ENCODE data around the gene DUXB. TPM values are rescaled to one million over a fixed set of nuclear protein-coding genes. Genes with fewer than 3 reads are reported as not detected.

The DUXB gene
- total RNA-seq, 1 donor from 2014 or later = not detected

- no peak for DNase-seq
- Mint-ChIP-seq H3K27ac (peak overlapping the region; percentile 97), H3K9me3 (no peaks in the 10 kb centered on the region), H3K36me3 (ENCODE audit: low read depth) (peaks cover 56% of the 10 kb centered on the region), H3K27me3 (no peaks in the 10 kb centered on the region), H3K4me1 (peaks cover 41% of the 10 kb centered on the region), H3K4me3 (peak overlapping the region; percentile 89)
- intact Hi-C loops (cut with micrococcal nuclease) = loop anchor here (1.0 to 5.0 kb wide), 10 partner anchors 24 to 1544 kb away; partner anchors contain the start of genes ADAT1, GABARAPL2, MON1B and PSMD7
Measured at GRCh38 chr16:75647112-75647491, 54.2 kb downstream of the DUXB start.

DNA sequence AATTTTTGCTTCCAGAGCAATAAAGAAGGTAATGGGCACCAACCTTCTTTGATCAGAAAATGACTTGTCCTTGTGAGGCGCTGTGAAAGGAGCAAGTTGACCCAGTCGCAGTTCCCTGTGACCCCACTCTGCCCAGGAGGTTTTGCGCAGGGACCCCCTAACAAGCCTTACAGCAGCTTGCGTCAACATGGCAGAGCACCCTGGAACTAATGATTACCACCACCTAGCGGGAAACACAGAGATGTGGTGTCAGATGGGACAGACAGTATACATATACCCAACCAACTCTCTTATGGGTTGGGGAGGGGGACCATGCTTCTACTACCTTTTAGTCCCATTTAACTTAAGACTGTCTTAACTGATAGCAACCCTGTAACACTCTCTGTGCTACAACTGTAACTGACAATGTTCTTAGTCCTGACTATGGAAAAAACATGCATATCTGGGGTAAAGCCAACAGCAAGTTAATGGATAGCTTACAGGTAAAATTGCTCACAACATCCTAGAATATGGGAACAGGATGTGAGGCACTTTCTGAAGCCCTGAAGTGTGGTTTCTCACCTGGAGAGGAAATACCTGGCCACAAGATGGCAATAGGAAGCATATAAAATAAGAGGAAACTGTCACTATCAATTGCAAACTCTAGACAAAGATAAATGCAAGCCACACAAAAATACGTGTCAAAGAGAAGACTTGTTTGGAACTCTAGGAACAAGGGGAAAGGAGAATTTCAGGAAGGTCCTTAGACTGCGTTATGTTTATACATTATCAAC is 56.8 kb downstream of the DUXB start:
- H3K9me3 Mint-ChIP-seq = no peaks in the 10 kb centered on the region
- no peaks in the 10 kb centered on the region for H3K27me3 Mint-ChIP-seq
- peaks cover 66% of the 10 kb centered on the region for H3K36me3 Mint-ChIP-seq (ENCODE audit: low read depth)
- H3K27ac Mint-ChIP-seq = peak overlapping the region; percentile 38
- no peak for DNase-seq
- peaks cover 32% of the 10 kb centered on the region for H3K4me1 Mint-ChIP-seq
- intact Hi-C loops (cut with micrococcal nuclease) = loop anchor here (5.0 kb wide), 4 partner anchors 497 to 1347 kb away; partner anchors contain the start of genes PSMD7, WDR59 and ZFP1
- peak overlapping the region; percentile 69 for H3K4me3 Mint-ChIP-seq

Other genes starting within 250 kb of the DUXB start
- gene TMEM170A, start 236.8 kb downstream of the DUXB start, total RNA-seq = 39.1 and 46.0 TPM in 2 replicates
- not detected in 2 replicates for gene CHST6, start 206.0 kb downstream of the DUXB start, total RNA-seq
- 0.09 TPM in 1 of 2 replicates, not detected in the other for gene CHST5, start 165.4 kb downstream of the DUXB start, total RNA-seq
- 4.0 and 4.4 TPM in 2 replicates for gene TMEM231, start 145.2 kb downstream of the DUXB start, total RNA-seq
- gene GABARAPL2, start 135.1 kb downstream of the DUXB start, total RNA-seq = 69.9 and 70.4 TPM in 2 replicates
- gene ADAT1, start 78.2 kb downstream of the DUXB start, total RNA-seq = 58.6 and 64.4 TPM in 2 replicates
- 285 and 296 TPM in 2 replicates for gene KARS1, start 53.8 kb downstream of the DUXB start, total RNA-seq
- gene TERF2IP, start 53.7 kb downstream of the DUXB start, total RNA-seq = 86.8 and 89.1 TPM in 2 replicates
- not detected in 2 replicates for gene CPHXL2, start 24.5 kb downstream of the DUXB start, total RNA-seq
- not detected in 2 replicates for gene CPHXL, start 25.0 kb upstream of the DUXB start, total RNA-seq